HepG2 (cell line): Measurements from ENCODE around the gene RBM19. TPM values are rescaled to one million over a fixed set of nuclear protein-coding genes. Genes with fewer than 3 reads are reported as not detected.
A peak's percentile ranks its signal among the peaks of the same experiment; 100 is the strongest.

Experiments
- CEBPB ChIP-seq: IDR thresholded peaks from 2 replicates; pipeline ENCODE4 v1.6.1; 2011; ENCODE audit warnings: low read depth, low read length, improper control_type of control experiment, borderline replicate concordance
- EP300 ChIP-seq, 3 experiments: sonication (generic) in 1 of 3; formaldehyde crosslinking in 1 of 3; IDR thresholded peaks; 2 replicates each; pipeline versions ENCODE4 v1.5.1 to v1.6.1; 2011 to 2020; ENCODE audit warnings: low read depth in 2 of 3, low read length in 2 of 3, borderline replicate concordance in 1 of 3, improper control_type of control experiment in 1 of 3, mild to moderate bottlenecking in 1 of 3, missing genetic modification reagents in 1 of 3, moderate library complexity in 1 of 3
- FOXK1 ChIP-seq: sonication (generic); formaldehyde crosslinking; IDR thresholded peaks from 2 replicates; pipeline ENCODE4 v1.4.0; 2020; ENCODE audit warnings: low read depth, missing genetic modification reagents, borderline replicate concordance
- POGZ ChIP-seq: sonication (generic); formaldehyde crosslinking; IDR thresholded peaks from 2 replicates; pipeline ENCODE4 v1.4.0; 2020; ENCODE audit warnings: mild to moderate bottlenecking, missing genetic modification reagents
- TCF7 ChIP-seq: sonication (generic); IDR thresholded peaks from 2 replicates; pipeline ENCODE4 v1.6.1; 2016; ENCODE audit warnings: antibody characterized with exemption, low read depth
- TOPORS ChIP-seq: sonication (generic); formaldehyde crosslinking; IDR thresholded peaks from 2 replicates; pipeline ENCODE4 v1.8.0; 2023; ENCODE audit warnings: mild to moderate bottlenecking, missing genetic modification reagents
- ZNF720 ChIP-seq: sonication (generic); formaldehyde crosslinking; IDR thresholded peaks from 2 replicates; pipeline ENCODE4 v1.4.0; 2020; ENCODE audit warnings: missing genetic modification reagents
- ZNF790 ChIP-seq: sonication (generic); formaldehyde crosslinking; IDR thresholded peaks from 2 replicates; pipeline ENCODE4 v1.8.0; 2022; ENCODE audit warnings: missing genetic modification reagents, mild to moderate bottlenecking, borderline replicate concordance
- ZZZ3 ChIP-seq: sonication (generic); formaldehyde crosslinking; IDR thresholded peaks from 2 replicates; pipeline ENCODE4 v1.4.0; 2020; ENCODE audit warnings: missing genetic modification reagents, mild to moderate bottlenecking, borderline replicate concordance
- polyA plus RNA-seq, 8 experiments: library from polyadenylated mRNA; depleted of rRNA in 3 of 8; stranded (reverse) in 7 of 8; unstranded in 1 of 8; fragments of >200 nt; fragmentation: Illumina TruSeq in 4 of 8; extraction: Trizol in 4 of 8; gene quantifications; 2 replicates each; pipeline versions ENCODE4 v1.2.1 to v1.2.3, GENCODE V29; 2011 to 2016; ENCODE audit warnings: low read depth in 4 of 8, missing spikeins in 1 of 8, mixed read lengths in 1 of 8; ENCODE audit not compliant: insufficient read depth in 1 of 8
- total RNA-seq, 5 experiments: library from RNA; depleted of rRNA; stranded (reverse); fragments of >200 nt; fragmentation: Illumina TruSeq; extraction: Trizol; gene quantifications; 2 replicates each; pipeline ENCODE4 v1.2.3, GENCODE V29; 2016; ENCODE audit warnings: low read depth in 1 of 5
- TF ChIP-seq, protein P1 (sequence below): sonication (generic); formaldehyde crosslinking; IDR thresholded peaks from 2 replicates; pipeline ENCODE4 v1.4.0; 2020; ENCODE audit warnings: mild to moderate bottlenecking, missing genetic modification reagents
- TF ChIP-seq, protein P2 (sequence below): sonication (generic); formaldehyde crosslinking; IDR thresholded peaks from 2 replicates; pipeline ENCODE4 v1.9.0; 2022; ENCODE audit warnings: low read depth, missing genetic modification reagents
- TF ChIP-seq, protein P3 (sequence below): IDR thresholded peaks from 2 replicates; pipeline ENCODE4 v1.6.1; 2016; ENCODE audit warnings: low read depth
- TF ChIP-seq, protein P4 (sequence below): sonication (generic); formaldehyde crosslinking; IDR thresholded peaks from 2 replicates; pipeline ENCODE4 v1.5.0; 2020; ENCODE audit warnings: missing genetic modification reagents
- TF ChIP-seq, protein P5 (sequence below): sonication (generic); formaldehyde crosslinking; IDR thresholded peaks from 2 replicates; pipeline ENCODE4 v1.5.1; 2020; ENCODE audit warnings: mild to moderate bottlenecking, missing genetic modification reagents, borderline replicate concordance
- TF ChIP-seq, protein P6 (sequence below): fragments of 450-650 bp; IDR thresholded peaks from 2 replicates; pipeline ENCODE4 v1.6.1; 2017; ENCODE audit warnings: mild to moderate bottlenecking

RBM19 gene
- total and polyA plus RNA-seq, 2 of the 13 experiments (the other 11 are each of a cell fraction or from before 2014, with no cell fraction given), result 19.3 to 32.2 TPM

DNA sequence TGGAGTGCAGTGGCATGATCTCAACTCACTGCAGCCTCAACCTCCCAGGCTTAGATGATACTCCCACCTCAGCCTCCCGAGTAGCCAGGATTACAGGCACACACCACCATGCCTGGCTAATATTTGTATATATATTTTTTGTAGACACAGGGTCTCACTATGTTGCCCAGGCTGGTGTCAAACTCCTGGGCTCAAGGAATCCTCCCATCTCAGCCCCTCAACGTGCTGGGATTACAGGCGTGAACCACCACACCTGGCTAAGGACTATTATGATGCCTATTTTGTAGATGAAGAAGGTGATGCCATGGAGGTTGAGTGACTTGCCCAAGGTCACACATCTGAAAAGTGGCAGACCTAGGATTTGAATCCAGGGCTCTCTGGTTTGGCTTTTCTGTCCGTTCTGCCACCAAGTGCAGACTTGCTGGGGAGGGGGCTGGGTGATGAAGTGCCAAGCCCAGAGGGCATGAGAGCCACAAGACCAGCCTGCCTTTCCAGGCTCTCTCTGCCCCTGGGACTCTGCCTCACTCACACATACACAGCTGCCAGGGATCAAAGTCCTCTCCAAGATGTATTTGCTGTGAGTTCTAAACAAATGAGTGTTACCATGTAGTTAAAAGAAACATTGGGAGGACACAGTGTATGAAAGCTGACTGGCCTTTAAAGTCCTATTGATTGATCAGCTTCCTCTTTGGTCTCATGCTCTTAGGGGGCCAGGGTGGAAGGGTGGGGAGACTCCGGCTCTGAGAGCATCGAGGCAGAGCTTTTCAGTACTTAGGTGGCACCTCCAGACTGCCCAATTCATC is 21.3 kb upstream of the RBM19 start (continued):
- TF ChIP-seq, protein P1, sequence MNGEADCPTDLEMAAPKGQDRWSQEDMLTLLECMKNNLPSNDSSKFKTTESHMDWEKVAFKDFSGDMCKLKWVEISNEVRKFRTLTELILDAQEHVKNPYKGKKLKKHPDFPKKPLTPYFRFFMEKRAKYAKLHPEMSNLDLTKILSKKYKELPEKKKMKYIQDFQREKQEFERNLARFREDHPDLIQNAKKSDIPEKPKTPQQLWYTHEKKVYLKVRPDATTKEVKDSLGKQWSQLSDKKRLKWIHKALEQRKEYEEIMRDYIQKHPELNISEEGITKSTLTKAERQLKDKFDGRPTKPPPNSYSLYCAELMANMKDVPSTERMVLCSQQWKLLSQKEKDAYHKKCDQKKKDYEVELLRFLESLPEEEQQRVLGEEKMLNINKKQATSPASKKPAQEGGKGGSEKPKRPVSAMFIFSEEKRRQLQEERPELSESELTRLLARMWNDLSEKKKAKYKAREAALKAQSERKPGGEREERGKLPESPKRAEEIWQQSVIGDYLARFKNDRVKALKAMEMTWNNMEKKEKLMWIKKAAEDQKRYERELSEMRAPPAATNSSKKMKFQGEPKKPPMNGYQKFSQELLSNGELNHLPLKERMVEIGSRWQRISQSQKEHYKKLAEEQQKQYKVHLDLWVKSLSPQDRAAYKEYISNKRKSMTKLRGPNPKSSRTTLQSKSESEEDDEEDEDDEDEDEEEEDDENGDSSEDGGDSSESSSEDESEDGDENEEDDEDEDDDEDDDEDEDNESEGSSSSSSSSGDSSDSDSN (CRISPR knock-in tag), result no peak
- TF ChIP-seq, protein P2, sequence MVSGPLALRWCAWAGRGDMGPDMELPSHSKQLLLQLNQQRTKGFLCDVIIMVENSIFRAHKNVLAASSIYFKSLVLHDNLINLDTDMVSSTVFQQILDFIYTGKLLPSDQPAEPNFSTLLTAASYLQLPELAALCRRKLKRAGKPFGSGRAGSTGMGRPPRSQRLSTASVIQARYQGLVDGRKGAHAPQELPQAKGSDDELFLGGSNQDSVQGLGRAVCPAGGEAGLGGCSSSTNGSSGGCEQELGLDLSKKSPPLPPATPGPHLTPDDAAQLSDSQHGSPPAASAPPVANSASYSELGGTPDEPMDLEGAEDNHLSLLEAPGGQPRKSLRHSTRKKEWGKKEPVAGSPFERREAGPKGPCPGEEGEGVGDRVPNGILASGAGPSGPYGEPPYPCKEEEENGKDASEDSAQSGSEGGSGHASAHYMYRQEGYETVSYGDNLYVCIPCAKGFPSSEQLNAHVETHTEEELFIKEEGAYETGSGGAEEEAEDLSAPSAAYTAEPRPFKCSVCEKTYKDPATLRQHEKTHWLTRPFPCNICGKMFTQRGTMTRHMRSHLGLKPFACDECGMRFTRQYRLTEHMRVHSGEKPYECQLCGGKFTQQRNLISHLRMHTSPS (CRISPR knock-in tag), result peak; percentile 89
- TF ChIP-seq EP300 (IDR thresholded peaks at IDR 0.05; ENCODE audit: low read depth in 2 of 2, low read length in 2 of 2) (peak; percentile 58 to 71), EP300 (CRISPR knock-in tag; IDR thresholded peaks at IDR 0.05; ENCODE audit: borderline replicate concordance) (no peak), FOXK1 (CRISPR knock-in tag) (peak; percentile 55; the same call in 1 of the 2 replicates), CEBPB (no peak), TOPORS (CRISPR knock-in tag) (0 out of 2 replicates have a peak, but pooled peaks have one; percentile 56), TCF7 (peak; percentile 87), ZZZ3 (CRISPR knock-in tag) (no peak), ZNF790 (no peak), ZNF720 (CRISPR knock-in tag) (no peak), POGZ (CRISPR knock-in tag) (peak; percentile 49; the same call in 1 of the 2 replicates)
- TF ChIP-seq, protein P3, sequence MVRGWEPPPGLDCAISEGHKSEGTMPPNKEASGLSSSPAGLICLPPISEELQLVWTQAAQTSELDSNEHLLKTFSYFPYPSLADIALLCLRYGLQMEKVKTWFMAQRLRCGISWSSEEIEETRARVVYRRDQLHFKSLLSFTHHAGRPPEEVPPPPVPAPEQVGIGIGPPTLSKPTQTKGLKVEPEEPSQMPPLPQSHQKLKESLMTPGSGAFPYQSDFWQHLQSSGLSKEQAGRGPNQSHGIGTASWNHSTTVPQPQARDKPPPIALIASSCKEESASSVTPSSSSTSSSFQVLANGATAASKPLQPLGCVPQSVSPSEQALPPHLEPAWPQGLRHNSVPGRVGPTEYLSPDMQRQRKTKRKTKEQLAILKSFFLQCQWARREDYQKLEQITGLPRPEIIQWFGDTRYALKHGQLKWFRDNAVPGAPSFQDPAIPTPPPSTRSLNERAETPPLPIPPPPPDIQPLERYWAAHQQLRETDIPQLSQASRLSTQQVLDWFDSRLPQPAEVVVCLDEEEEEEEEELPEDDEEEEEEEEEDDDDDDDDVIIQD (CRISPR knock-in tag), result peak; percentile 47; the same call in 1 of the 2 replicates
- TF ChIP-seq, protein P4, sequence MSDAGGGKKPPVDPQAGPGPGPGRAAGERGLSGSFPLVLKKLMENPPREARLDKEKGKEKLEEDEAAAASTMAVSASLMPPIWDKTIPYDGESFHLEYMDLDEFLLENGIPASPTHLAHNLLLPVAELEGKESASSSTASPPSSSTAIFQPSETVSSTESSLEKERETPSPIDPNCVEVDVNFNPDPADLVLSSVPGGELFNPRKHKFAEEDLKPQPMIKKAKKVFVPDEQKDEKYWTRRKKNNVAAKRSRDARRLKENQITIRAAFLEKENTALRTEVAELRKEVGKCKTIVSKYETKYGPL (CRISPR knock-in tag), result no peak
- TF ChIP-seq, protein P5, sequence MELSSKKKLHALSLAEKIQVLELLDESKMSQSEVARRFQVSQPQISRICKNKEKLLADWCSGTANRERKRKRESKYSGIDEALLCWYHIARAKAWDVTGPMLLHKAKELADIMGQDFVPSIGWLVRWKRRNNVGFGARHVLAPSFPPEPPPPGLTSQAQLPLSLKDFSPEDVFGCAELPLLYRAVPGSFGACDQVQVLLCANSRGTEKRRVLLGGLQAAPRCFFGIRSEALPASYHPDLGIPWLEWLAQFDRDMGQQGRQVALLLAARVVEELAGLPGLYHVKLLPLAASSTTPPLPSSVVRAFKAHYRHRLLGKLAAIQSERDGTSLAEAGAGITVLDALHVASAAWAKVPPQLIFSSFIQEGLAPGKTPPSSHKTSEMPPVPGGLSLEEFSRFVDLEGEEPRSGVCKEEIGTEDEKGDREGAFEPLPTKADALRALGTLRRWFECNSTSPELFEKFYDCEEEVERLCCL (CRISPR knock-in tag), result no peak
- TF ChIP-seq, protein P6, sequence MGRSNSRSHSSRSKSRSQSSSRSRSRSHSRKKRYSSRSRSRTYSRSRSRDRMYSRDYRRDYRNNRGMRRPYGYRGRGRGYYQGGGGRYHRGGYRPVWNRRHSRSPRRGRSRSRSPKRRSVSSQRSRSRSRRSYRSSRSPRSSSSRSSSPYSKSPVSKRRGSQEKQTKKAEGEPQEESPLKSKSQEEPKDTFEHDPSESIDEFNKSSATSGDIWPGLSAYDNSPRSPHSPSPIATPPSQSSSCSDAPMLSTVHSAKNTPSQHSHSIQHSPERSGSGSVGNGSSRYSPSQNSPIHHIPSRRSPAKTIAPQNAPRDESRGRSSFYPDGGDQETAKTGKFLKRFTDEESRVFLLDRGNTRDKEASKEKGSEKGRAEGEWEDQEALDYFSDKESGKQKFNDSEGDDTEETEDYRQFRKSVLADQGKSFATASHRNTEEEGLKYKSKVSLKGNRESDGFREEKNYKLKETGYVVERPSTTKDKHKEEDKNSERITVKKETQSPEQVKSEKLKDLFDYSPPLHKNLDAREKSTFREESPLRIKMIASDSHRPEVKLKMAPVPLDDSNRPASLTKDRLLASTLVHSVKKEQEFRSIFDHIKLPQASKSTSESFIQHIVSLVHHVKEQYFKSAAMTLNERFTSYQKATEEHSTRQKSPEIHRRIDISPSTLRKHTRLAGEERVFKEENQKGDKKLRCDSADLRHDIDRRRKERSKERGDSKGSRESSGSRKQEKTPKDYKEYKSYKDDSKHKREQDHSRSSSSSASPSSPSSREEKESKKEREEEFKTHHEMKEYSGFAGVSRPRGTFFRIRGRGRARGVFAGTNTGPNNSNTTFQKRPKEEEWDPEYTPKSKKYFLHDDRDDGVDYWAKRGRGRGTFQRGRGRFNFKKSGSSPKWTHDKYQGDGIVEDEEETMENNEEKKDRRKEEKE, result no peak
